MM.1S (cell line): Measurements from ENCODE around the gene RPS6KA2.

Experiments
- DNase-seq: peaks from one replicate; pipeline ENCODE4 v3.0.0-alpha.2; 2015
- H2AFZ ChIP-seq: fragments of 300-600 bp; sonication (generic); 2 replicates; pipeline ENCODE4 v1.6.0; 2016; ENCODE audit warnings: antibody characterized with exemption, low read length
- H3F3A ChIP-seq: fragments of 300-600 bp; sonication (generic); 2 replicates; pipeline ENCODE4 v1.6.1; 2016; ENCODE audit warnings: mild to moderate bottlenecking, antibody characterized with exemption, low read length, moderate library complexity, mixed read lengths; ENCODE audit not compliant: insufficient read depth
- H3K27ac ChIP-seq: fragments of 300-600 bp; sonication (generic); 2 replicates; pipeline ENCODE4 v1.5.1; 2016; ENCODE audit warnings: mild to moderate bottlenecking, low read length
- H3K27me3 ChIP-seq: fragments of 300-600 bp; sonication (generic); replicated peaks from 2 replicates; pipeline ENCODE4 v1.6.0; 2016; ENCODE audit warnings: low read length; ENCODE audit not compliant: insufficient read depth
- H3K36me3 ChIP-seq: fragments of 300-600 bp; sonication (generic); replicated peaks from 2 replicates; pipeline ENCODE4 v1.6.1; 2016; ENCODE audit warnings: mild to moderate bottlenecking, low read length, mixed read lengths; ENCODE audit not compliant: insufficient read depth
- H3K4me1 ChIP-seq: fragments of 300-600 bp; sonication (generic); 2 replicates; pipeline ENCODE4 v1.6.1; 2016; ENCODE audit warnings: low read length, mixed read lengths
- H3K4me2 ChIP-seq: fragments of 300-600 bp; sonication (generic); 2 replicates; pipeline ENCODE4 v1.6.0; 2016; ENCODE audit warnings: low read depth, low read length
- H3K4me3 ChIP-seq: fragments of 300-600 bp; sonication (generic); 2 replicates; pipeline ENCODE4 v1.5.1; 2016; ENCODE audit warnings: low read length, mixed read lengths
- H3K79me2 ChIP-seq: fragments of 300-600 bp; sonication (generic); 2 replicates; pipeline ENCODE4 v1.6.1; 2016; ENCODE audit warnings: mixed run types, low read length, mixed read lengths
- H3K9ac ChIP-seq: fragments of 300-600 bp; sonication (generic); 2 replicates; pipeline ENCODE4 v1.6.1; 2016; ENCODE audit warnings: low read length, mixed read lengths
- H3K9me2 ChIP-seq: fragments of 300-600 bp; sonication (generic); replicated peaks from 2 replicates; pipeline ENCODE4 v1.6.1; 2016; ENCODE audit warnings: mild to moderate bottlenecking, low read length, mixed read lengths; ENCODE audit not compliant: insufficient read depth
- H3K9me3 ChIP-seq: fragments of 300-600 bp; sonication (generic); replicated peaks from 2 replicates; pipeline ENCODE4 v1.6.1; 2016; ENCODE audit warnings: mild to moderate bottlenecking, low read length, mixed read lengths; ENCODE audit not compliant: insufficient read depth
- H4K20me1 ChIP-seq: fragments of 300-600 bp; sonication (generic); 2 replicates; pipeline ENCODE4 v1.6.1; 2016; ENCODE audit warnings: mild to moderate bottlenecking, low read length, moderate library complexity, mixed read lengths; ENCODE audit not compliant: insufficient read depth
- CTCF ChIP-seq: fragments of 300-600 bp; sonication (generic); IDR thresholded peaks from 2 replicates; pipeline ENCODE4 v1.5.1; 2016; ENCODE audit warnings: antibody characterized with exemption, low read length, mixed read lengths
- EZH2 ChIP-seq: fragments of 300-600 bp; sonication (generic); optimal IDR thresholded peaks from 2 replicates; pipeline ENCODE3; 2017; ENCODE audit warnings: low read depth, mild to moderate bottlenecking, antibody characterized with exemption, low read length, mixed read lengths
- EZH2phosphoT487 ChIP-seq: fragments of 300-600 bp; sonication (generic); IDR thresholded peaks from 2 replicates; pipeline ENCODE4 v1.6.1; 2018; ENCODE audit warnings: antibody characterized with exemption, low read length

The RPS6KA2 gene

GRCh38 chr6:166565084-166565967 is 61.7 kb downstream of the RPS6KA2 start:
- H3K27ac ChIP-seq, result no peak overlapping the region
- H3K9ac ChIP-seq, result no peak overlapping the region
- no peaks in the 10 kb centered on the region for H3K9me2 ChIP-seq
- no peaks in the 10 kb centered on the region for H4K20me1 ChIP-seq
- H3K36me3 ChIP-seq, result no peaks in the 10 kb centered on the region
- no peak overlapping the region for H2AFZ ChIP-seq
- no peak overlapping the region for H3K4me3 ChIP-seq
- H3K4me2 ChIP-seq, result no peak overlapping the region
- no peaks in the 10 kb centered on the region for H3K9me3 ChIP-seq
- H3K27me3 ChIP-seq, result no peaks in the 10 kb centered on the region
- no peak for DNase-seq
- H3F3A ChIP-seq, result no peaks in the 10 kb centered on the region
- TF ChIP-seq EZH2, result no peak
- TF ChIP-seq CTCF, result no peak
- no peak for TF ChIP-seq EZH2phosphoT487
- no peaks in the 10 kb centered on the region for H3K79me2 ChIP-seq
- H3K4me1 ChIP-seq, result no peaks in the 10 kb centered on the region

GRCh38 chr6:166563805-166564204 is 63.2 kb downstream of the RPS6KA2 start:
- no peaks in the 10 kb centered on the region for H3K9me3 ChIP-seq
- DNase-seq, result no peak
- H3K4me1 ChIP-seq, result no peaks in the 10 kb centered on the region
- no peak overlapping the region for H3K4me3 ChIP-seq
- no peak overlapping the region for H2AFZ ChIP-seq
- H3F3A ChIP-seq, result no peaks in the 10 kb centered on the region
- H3K79me2 ChIP-seq, result no peaks in the 10 kb centered on the region
- H3K9ac ChIP-seq, result no peak overlapping the region
- no peak overlapping the region for H3K27ac ChIP-seq
- no peaks in the 10 kb centered on the region for H4K20me1 ChIP-seq
- H3K4me2 ChIP-seq, result no peak overlapping the region
- no peaks in the 10 kb centered on the region for H3K36me3 ChIP-seq
- no peaks in the 10 kb centered on the region for H3K27me3 ChIP-seq
- H3K9me2 ChIP-seq, result no peaks in the 10 kb centered on the region
- TF ChIP-seq CTCF (no peak), EZH2 (no peak), EZH2phosphoT487 (no peak)

- no peak overlapping the region for H3K4me2 ChIP-seq
- no peaks in the 10 kb centered on the region for H3K9me3 ChIP-seq
- TF ChIP-seq CTCF (no peak), EZH2 (no peak), EZH2phosphoT487 (no peak)
- H3K27ac ChIP-seq, result no peak overlapping the region
- no peaks in the 10 kb centered on the region for H3K9me2 ChIP-seq
- H3K36me3 ChIP-seq, result no peaks in the 10 kb centered on the region
- no peaks in the 10 kb centered on the region for H3F3A ChIP-seq
- H2AFZ ChIP-seq, result no peak overlapping the region
- no peaks in the 10 kb centered on the region for H3K4me1 ChIP-seq
- DNase-seq, result no peak
- H3K4me3 ChIP-seq, result no peak overlapping the region
- no peaks in the 10 kb centered on the region for H3K27me3 ChIP-seq
- no peak overlapping the region for H3K9ac ChIP-seq
- no peaks in the 10 kb centered on the region for H3K79me2 ChIP-seq
- no peaks in the 10 kb centered on the region for H4K20me1 ChIP-seq
These were observed 63.9 kb downstream of the RPS6KA2 start for GRCh38 chr6:166563200-166563599.
